Colonic mucosa (tissue), 4 donors: ENCODE data around the gene NUDCD3. TPM values are rescaled to one million over a fixed set of nuclear protein-coding genes. Genes with fewer than 3 reads are reported as not detected.

ENCODE experiments used
- DNase-seq: peaks from one replicate; pipeline ENCODE4 v3.0.0-alpha.2; 2020
- H3K27ac ChIP-seq: fragments of 200-600 bp; one replicate; pipeline ENCODE4 v1.8.0; 2021
- H3K27me3 ChIP-seq: fragments of 200-600 bp; one replicate; pipeline ENCODE4 v1.8.0; 2021
- H3K36me3 ChIP-seq: fragments of 200-600 bp; one replicate; pipeline ENCODE4 v1.8.0; 2021
- H3K4me1 ChIP-seq: fragments of 200-600 bp; one replicate; pipeline ENCODE4 v1.8.0; 2021; ENCODE audit warnings: mild to moderate bottlenecking
- H3K4me3 ChIP-seq: fragments of 200-600 bp; one replicate; pipeline ENCODE4 v1.8.0; 2021
- H3K9ac ChIP-seq, 2 donors: one replicate each; pipeline ENCODE4 v1.7.0; 2013; ENCODE audit warnings: control low read depth in 2 of 2, low read depth in 2 of 2, low read length in 2 of 2
- H3K9me3 ChIP-seq: fragments of 200-600 bp; one replicate; pipeline ENCODE4 v1.8.0; 2021
- CTCF ChIP-seq: fragments of 200-600 bp; IDR thresholded peaks from one replicate; pipeline ENCODE4 v1.8.0; 2022; ENCODE audit warnings: antibody characterized with exemption, mild to moderate bottlenecking
- intact Hi-C: fragments of 100-400 bp; cut with DNase I; formaldehyde crosslinking; loops from one replicate; pipeline ENCODE4 v1.14.1; 2022
- total RNA-seq, 2 donors: library from RNA; stranded (reverse); fragmentation: NEBNext Ultra II Directional in 1 of 2; extraction: Animal tissue kit (Norgen Biotek cat#: 25700) in 1 of 2; gene quantifications; one replicate each; pipeline ENCODE4 v1.2.1, GENCODE V29; 2021
- donor health status: healthy.
- donor health status: DM: no; HTN: no; CAD: no.
- donor health status: DM: no; HTN: no; CAD: no.

The NUDCD3 gene
- total RNA-seq, 2 donors from 2014 or later, result 77.7 to 105 TPM

- no peaks in the 10 kb centered on the region for H3K36me3 ChIP-seq
- H3K27me3 ChIP-seq, result no peaks in the 10 kb centered on the region
- H3K9me3 ChIP-seq, result no peaks in the 10 kb centered on the region
- no peaks in the 10 kb centered on the region for H3K4me1 ChIP-seq
- intact Hi-C loops, result no loop called here
- TF ChIP-seq CTCF, result no peak
- no peak for DNase-seq
- no peak overlapping the region for H3K4me3 ChIP-seq
- no peak overlapping the region for H3K9ac ChIP-seq
- H3K27ac ChIP-seq, result no peak overlapping the region
These were observed 149.1 kb downstream of the NUDCD3 start for GRCh38 chr7:44341401-44341800.

- no peak for DNase-seq
- no peak overlapping the region for H3K9ac ChIP-seq
- intact Hi-C loops, result no loop called here
- no peaks in the 10 kb centered on the region for H3K27me3 ChIP-seq
- TF ChIP-seq CTCF, result no peak
- no peaks in the 10 kb centered on the region for H3K4me1 ChIP-seq
- H3K9me3 ChIP-seq, result no peaks in the 10 kb centered on the region
- H3K36me3 ChIP-seq, result no peaks in the 10 kb centered on the region
- H3K4me3 ChIP-seq, result no peak overlapping the region
- H3K27ac ChIP-seq, result no peak overlapping the region
These were observed 151.9 kb downstream of the NUDCD3 start for GRCh38 chr7:44338600-44338999.

- no peak for DNase-seq
- H3K4me3 ChIP-seq, result no peak overlapping the region
- no peak overlapping the region for H3K9ac ChIP-seq
- H3K4me1 ChIP-seq, result no peaks in the 10 kb centered on the region
- no peak overlapping the region for H3K27ac ChIP-seq
- H3K9me3 ChIP-seq, result no peaks in the 10 kb centered on the region
- TF ChIP-seq CTCF, result no peak
- no peaks in the 10 kb centered on the region for H3K27me3 ChIP-seq
- no peaks in the 10 kb centered on the region for H3K36me3 ChIP-seq
- intact Hi-C loops, result no loop called here
These were observed 154.0 kb downstream of the NUDCD3 start for GRCh38 chr7:44336491-44336890.

- Histone ChIP-seq H3K36me3 (no peaks in the 10 kb centered on the region), H3K9me3 (no peaks in the 10 kb centered on the region), H3K4me1 (no peaks in the 10 kb centered on the region), H3K27ac (no peak overlapping the region), H3K4me3 (no peak overlapping the region), H3K27me3 (no peaks in the 10 kb centered on the region), H3K9ac (no peak overlapping the region)
- TF ChIP-seq CTCF, result no peak
- DNase-seq, result no peak
- intact Hi-C loops, result no loop called here
These were observed 155.3 kb downstream of the NUDCD3 start for GRCh38 chr7:44335184-44335583.

GRCh38 chr7:44334734-44335097 is 155.7 kb downstream of the NUDCD3 start:
- no peak overlapping the region for H3K4me3 ChIP-seq
- TF ChIP-seq CTCF, result no peak
- intact Hi-C loops, result no loop called here
- no peaks in the 10 kb centered on the region for H3K36me3 ChIP-seq
- no peaks in the 10 kb centered on the region for H3K9me3 ChIP-seq
- no peaks in the 10 kb centered on the region for H3K4me1 ChIP-seq
- H3K27me3 ChIP-seq, result no peaks in the 10 kb centered on the region
- no peak for DNase-seq
- no peak overlapping the region for H3K27ac ChIP-seq
- H3K9ac ChIP-seq, result no peak overlapping the region
